ENCODE results near the gene PALM.

PALM gene

DNA sequence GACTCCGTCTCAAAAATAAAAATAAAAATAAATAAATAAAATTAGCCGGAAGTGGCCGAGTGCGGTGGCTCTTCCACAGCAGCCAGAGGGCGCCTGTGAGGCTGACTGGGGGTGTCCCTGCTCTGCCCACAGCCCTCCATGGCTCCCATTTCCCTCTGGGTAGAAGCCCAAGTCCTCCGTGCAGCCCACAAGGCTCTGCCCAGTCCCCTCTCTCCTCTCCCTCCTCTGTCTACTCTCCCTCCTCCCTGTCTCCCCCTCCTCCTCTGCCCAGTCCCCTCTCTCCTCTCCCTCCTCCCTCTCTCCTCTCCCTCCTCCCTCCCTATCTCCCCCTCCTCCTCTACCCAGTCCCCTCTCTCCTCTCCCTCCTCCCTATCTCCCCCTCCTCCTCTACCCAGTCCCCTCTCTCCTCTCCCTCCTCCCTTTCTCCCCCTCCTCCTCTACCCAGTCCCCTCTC is 62.6 kb downstream of the PALM start:
- POLR2A ChIA-PET = no interaction called here
- peak; percentile 75 for DNase-seq (ENCODE audit: extremely low spot score)
- CTCF ChIA-PET = interaction anchor here (0.6 kb wide), 1 partner anchor 72 kb away, joined by 3 read pairs; no protein-coding TSS in a partner anchor

DNA sequence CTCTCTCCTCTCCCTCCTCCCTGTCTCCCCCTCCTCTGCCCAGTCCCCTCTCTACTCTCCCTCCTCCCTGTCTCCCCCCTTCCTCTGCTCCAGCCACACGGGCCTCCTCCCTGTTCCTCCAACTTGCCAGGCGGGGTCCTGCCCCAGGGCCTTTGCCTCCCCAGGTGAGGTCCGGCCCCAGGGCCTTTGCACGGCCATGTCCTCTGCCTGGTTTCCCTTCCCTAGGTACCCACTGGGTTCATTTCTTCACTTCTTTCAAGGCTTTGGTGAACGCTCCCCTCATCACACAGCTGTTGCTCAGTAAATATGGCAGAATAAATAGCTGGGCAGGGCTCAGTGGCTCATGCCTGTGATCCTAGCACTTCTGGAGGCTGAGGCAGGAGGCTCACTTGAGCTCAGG is 63.3 kb downstream of the PALM start:
- no peak for DNase-seq (ENCODE audit: extremely low spot score)
- TF ChIP-seq LEF1 (IDR thresholded peaks at IDR 0.05; ENCODE audit: borderline replicate concordance) = no peak
- no peak for TF ChIP-seq ARNT (IDR thresholded peaks at IDR 0.05)
- TF ChIP-seq ELF4 (IDR thresholded peaks at IDR 0.05) = no peak
- no peak for TF ChIP-seq SP1 (IDR thresholded peaks at IDR 0.05)
- TF ChIP-seq FOXM1 (IDR thresholded peaks at IDR 0.05; ENCODE audit: borderline replicate concordance) = no peak
- no peak for TF ChIP-seq FOXK2 (IDR thresholded peaks at IDR 0.05)
- TF ChIP-seq L3MBTL2 (conservative IDR thresholded peaks at IDR 0.05) = no peak
- no peak for TF ChIP-seq ZNF384 (IDR thresholded peaks at IDR 0.05)
- no peak for TF ChIP-seq BHLHE40 (IDR thresholded peaks at IDR 0.05; ENCODE audit: borderline replicate concordance)
- ChIA-PET CTCF (no interaction called here), POLR2A (interaction anchor here (0.8 kb wide), 1 partner anchor 472 kb away, joined by 6 read pairs; no protein-coding TSS in a partner anchor)

More for the DNA sequence above, 62.6 kb downstream of the PALM start:
- TF ChIP-seq HDGF (IDR thresholded peaks at IDR 0.05; ENCODE audit: borderline replicate concordance) = no peak
- TF ChIP-seq BHLHE40 (IDR thresholded peaks at IDR 0.05; ENCODE audit: borderline replicate concordance) = no peak
- TF ChIP-seq FOXK2 (IDR thresholded peaks at IDR 0.05) = no peak
- no peak for TF ChIP-seq LEF1 (IDR thresholded peaks at IDR 0.05; ENCODE audit: borderline replicate concordance)
- TF ChIP-seq TARDBP (IDR thresholded peaks at IDR 0.05) = no peak
- no peak for TF ChIP-seq SP1 (IDR thresholded peaks at IDR 0.05)
- no peak for TF ChIP-seq ZNF384 (IDR thresholded peaks at IDR 0.05)
- no peak for TF ChIP-seq ARNT (IDR thresholded peaks at IDR 0.05)
- no peak for TF ChIP-seq NFRKB (IDR thresholded peaks at IDR 0.05)
- no peak for TF ChIP-seq FOXA1 (IDR thresholded peaks at IDR 0.05)
- no peak for TF ChIP-seq L3MBTL2 (conservative IDR thresholded peaks at IDR 0.05)
- TF ChIP-seq ELF4 (IDR thresholded peaks at IDR 0.05) = no peak
- TF ChIP-seq, protein P1, sequence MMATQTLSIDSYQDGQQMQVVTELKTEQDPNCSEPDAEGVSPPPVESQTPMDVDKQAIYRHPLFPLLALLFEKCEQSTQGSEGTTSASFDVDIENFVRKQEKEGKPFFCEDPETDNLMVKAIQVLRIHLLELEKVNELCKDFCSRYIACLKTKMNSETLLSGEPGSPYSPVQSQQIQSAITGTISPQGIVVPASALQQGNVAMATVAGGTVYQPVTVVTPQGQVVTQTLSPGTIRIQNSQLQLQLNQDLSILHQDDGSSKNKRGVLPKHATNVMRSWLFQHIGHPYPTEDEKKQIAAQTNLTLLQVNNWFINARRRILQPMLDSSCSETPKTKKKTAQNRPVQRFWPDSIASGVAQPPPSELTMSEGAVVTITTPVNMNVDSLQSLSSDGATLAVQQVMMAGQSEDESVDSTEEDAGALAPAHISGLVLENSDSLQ (IDR thresholded peaks at IDR 0.05) = no peak
- no peak for TF ChIP-seq FOXM1 (IDR thresholded peaks at IDR 0.05; ENCODE audit: borderline replicate concordance)
- no peak for TF ChIP-seq SUZ12 (IDR thresholded peaks at IDR 0.05)
- no peak for TF ChIP-seq CTBP1 (IDR thresholded peaks at IDR 0.05; ENCODE audit: borderline replicate concordance)

DNA sequence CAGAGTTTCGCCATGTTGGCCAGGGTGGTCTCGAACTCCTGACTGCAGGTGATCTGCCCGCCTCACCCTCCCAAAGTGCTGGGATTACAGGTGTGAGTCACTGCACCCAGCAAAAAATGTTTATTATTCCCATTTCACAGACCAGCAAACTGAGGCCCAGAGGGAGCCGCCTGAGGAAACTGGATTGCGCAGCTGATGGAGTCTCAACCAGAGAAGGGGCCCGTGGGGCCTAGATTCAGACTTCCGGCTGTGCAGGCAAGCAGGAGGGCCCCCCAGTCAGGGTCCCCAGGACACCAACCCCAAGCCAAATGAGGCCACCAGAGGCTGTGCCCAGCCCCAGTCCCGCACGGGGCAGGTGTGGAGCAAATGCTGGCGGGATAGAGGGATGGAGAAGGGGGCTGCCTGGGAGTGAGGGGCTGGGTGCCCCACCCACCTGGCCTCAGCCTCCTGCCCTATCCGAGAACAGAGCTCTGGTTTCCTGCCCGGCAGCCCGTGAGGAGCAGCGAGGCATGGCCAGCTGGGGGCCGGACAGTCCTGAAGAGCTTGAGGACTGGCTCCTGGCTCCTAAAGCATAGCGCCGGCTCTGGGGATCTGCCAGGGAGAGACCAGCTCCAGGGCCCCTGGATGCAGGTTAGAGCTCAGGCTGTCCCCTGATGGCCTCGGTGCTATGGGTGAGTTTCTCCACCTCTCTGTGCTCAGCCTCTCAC is 64.1 kb downstream of the PALM start:
- CTCF ChIA-PET = no interaction called here

DNA sequence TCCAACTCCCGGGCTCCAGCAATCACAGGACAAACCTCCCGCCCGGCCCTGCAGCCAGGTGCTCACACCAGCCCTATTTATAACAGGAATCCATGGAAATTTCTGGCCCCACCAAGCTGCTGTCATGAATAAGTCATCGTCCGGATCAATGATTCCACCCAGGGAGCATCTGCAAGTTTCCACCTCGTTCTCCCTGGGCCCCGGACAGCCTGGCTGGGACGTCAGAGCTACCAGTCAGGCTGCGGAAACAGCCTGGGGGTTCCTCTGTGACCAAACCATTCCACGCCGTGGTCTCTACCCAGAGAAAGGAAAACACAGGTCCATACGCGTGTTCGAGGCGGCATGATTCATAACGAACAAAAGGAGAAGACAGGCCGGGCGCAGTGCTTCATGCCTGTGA is 67.8 kb downstream of the PALM start:
- DNase-seq (ENCODE audit: extremely low spot score) = no peak
- CTCF ChIA-PET = no interaction called here
- POLR2A ChIA-PET = no interaction called here
- no peak for TF ChIP-seq SP1 (IDR thresholded peaks at IDR 0.05)

More for the DNA sequence above, 64.1 kb downstream of the PALM start:
- DNase-seq (ENCODE audit: extremely low spot score) = no peak
- POLR2A ChIA-PET = interaction anchor here (0.7 to 0.8 kb wide), 2 partner anchors 88 to 471 kb away, joined by 3 to 6 read pairs; no protein-coding TSS in a partner anchor
- TF ChIP-seq FOXK2 (IDR thresholded peaks at IDR 0.05) = no peak

DNA sequence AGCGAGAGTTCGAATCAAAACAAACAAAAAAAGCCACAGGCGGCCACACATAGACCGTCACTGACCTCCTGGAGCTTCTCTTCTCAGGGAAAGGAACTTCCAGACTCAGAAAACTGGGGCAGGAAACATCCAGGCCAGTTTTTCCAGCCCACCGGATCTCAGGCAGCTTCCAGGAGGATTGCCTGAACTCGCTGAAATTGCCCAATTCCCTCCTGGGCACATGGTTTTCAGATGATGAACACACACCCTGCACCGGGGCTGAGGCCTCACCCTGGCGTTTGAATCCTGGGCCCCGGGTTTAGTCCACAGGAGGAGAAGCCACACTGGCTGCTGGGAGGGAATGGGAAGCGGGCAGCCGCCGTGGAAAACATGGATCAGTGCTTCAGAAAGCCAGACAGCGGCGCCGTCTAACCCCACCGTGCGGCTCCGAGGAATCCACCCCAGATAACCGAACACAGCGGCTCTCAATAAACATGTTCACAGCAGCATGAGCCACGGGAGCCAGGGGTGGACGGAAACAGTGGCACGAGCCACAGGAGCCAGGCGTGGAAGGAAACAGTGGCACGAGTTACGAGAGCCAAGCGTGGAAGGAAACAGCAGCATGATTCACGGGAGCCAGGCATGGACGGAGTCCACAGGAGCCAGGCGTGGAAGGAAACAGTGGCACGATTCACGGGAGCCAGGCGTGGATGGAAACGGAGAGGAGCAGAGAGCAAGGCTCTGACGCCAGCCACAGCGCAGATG is 70.3 kb downstream of the PALM start:
- TF ChIP-seq HDGF (IDR thresholded peaks at IDR 0.05; ENCODE audit: borderline replicate concordance) (no peak), L3MBTL2 (conservative IDR thresholded peaks at IDR 0.05) (peak; percentile 60)
- CTCF ChIA-PET = no interaction called here
- DNase-seq (ENCODE audit: extremely low spot score) = no peak
- POLR2A ChIA-PET = interaction anchor here (1.1 kb wide), 1 partner anchor 18 kb away, joined by 3 read pairs; the partner anchor contains the start of gene PTBP1

DNA sequence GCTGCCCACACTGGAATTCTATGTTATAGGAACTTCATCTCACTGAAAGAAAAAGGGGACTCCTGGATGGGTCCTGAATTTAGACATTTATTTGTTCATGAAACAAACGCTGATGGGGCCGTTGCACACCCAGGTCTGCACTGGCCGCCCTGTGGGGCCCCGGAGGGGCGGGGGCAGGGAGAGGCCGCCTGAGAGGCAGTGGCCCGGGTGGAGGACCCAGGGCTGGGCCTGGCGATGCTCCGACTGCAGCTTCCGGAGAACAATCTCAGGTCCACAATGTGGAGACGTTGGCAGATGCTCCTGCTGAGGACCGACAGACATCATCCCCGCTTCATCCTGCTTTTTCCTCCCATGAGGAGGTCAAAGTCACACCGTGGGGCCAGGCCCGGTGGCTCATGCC is 72.2 kb downstream of the PALM start:
- CTCF ChIA-PET = no interaction called here
- POLR2A ChIA-PET = no interaction called here
- DNase-seq (ENCODE audit: extremely low spot score) = no peak
- no peak for TF ChIP-seq NFRKB (IDR thresholded peaks at IDR 0.05)
- no peak for TF ChIP-seq SUZ12 (IDR thresholded peaks at IDR 0.05)
- TF ChIP-seq TARDBP (IDR thresholded peaks at IDR 0.05) = no peak
- no peak for TF ChIP-seq ARNT (IDR thresholded peaks at IDR 0.05)
- no peak for TF ChIP-seq ZNF384 (IDR thresholded peaks at IDR 0.05)
- no peak for TF ChIP-seq LEF1 (IDR thresholded peaks at IDR 0.05; ENCODE audit: borderline replicate concordance)
- no peak for TF ChIP-seq BHLHE40 (IDR thresholded peaks at IDR 0.05; ENCODE audit: borderline replicate concordance)

DNA sequence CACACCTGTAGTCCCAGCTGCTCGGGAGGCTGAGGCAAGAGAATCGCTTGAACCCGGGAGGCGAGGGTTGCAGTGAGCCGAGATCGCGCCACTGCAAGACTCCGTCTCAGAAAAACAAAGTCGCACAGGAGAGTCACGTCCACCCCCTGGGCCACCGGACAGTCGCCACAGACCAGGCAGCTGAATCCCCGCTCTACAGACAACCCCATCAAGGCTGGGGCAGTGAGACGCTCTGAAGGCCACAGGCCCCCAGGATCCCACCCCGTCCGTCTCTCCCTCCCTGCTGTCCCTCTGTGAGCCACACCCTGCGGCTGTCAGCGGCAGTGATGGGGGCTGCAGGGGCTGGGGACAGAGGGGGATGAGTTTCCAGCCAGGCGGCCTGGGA is 73.1 kb downstream of the PALM start:
- ChIA-PET POLR2A (interaction anchor here (1.0 kb wide), 1 partner anchor 17 kb away, joined by 3 read pairs; no protein-coding TSS in a partner anchor), CTCF (no interaction called here)
- TF ChIP-seq ARNT (IDR thresholded peaks at IDR 0.05) (no peak), FOXK2 (IDR thresholded peaks at IDR 0.05) (no peak), HDGF (IDR thresholded peaks at IDR 0.05; ENCODE audit: borderline replicate concordance) (no peak)
- no peak for DNase-seq (ENCODE audit: extremely low spot score)
